Keratinocyte (primary cell): ENCODE results near the gene CPAMD8. TPM values are rescaled to one million over a fixed set of nuclear protein-coding genes. Genes with fewer than 3 reads are reported as not detected.

Source experiments
- DNase-seq: peaks from one replicate; pipeline ENCODE4 v3.0.0-alpha.2; 2011; ENCODE audit warnings: low read depth, missing footprints, low spot score
- FAIRE-seq: peaks from 2 replicates; lab custom pipeline; 2011; peaks lifted over from hg19 to GRCh38; lab: Jason Lieb, UNC
- H2AFZ ChIP-seq: 2 replicates; pipeline ENCODE4 v1.6.0; 2012; ENCODE audit warnings: low read length, control low read depth, inconsistent platforms; ENCODE audit not compliant: control insufficient read depth
- H3K27ac ChIP-seq: 2 replicates; pipeline ENCODE4 v1.5.1; 2011; ENCODE audit warnings: low read length; ENCODE audit not compliant: control insufficient read depth, insufficient read depth
- H3K27me3 ChIP-seq: 3 replicates; pipeline ENCODE4 v1.6.0; 2011; ENCODE audit warnings: low read length; ENCODE audit not compliant: control insufficient read depth, insufficient read depth; ENCODE audit errors: extremely low read depth
- H3K36me3 ChIP-seq, 2 experiments: 2 replicates in 1 of 2; 3 replicates in 1 of 2; pipeline ENCODE4 v1.5.1; 2011; ENCODE audit warnings: low read length in 2 of 2, mild to moderate bottlenecking in 1 of 2; ENCODE audit not compliant: control insufficient read depth in 2 of 2, insufficient read depth in 2 of 2; ENCODE audit errors: extremely low read depth in 1 of 2
- H3K4me1 ChIP-seq: 3 replicates; pipeline ENCODE4 v1.5.1; 2011; ENCODE audit warnings: low read length; ENCODE audit not compliant: control insufficient read depth, insufficient read depth; ENCODE audit errors: extremely low read depth
- H3K4me2 ChIP-seq: 3 replicates; pipeline ENCODE4 v1.6.0; 2011; ENCODE audit warnings: low read depth, low read length; ENCODE audit not compliant: control insufficient read depth, insufficient read depth; ENCODE audit errors: extremely low read depth
- H3K4me3 ChIP-seq, 3 experiments: fragments of 200-600 bp in 1 of 3; sonication (generic) in 1 of 3; 2 replicates in 2 of 3; 3 replicates in 1 of 3; pipeline ENCODE4 v1.5.1; 2011 to 2016; ENCODE audit warnings: low read length in 3 of 3, mild to moderate bottlenecking in 3 of 3, control low read depth in 2 of 3, inconsistent platforms in 1 of 3, low read depth in 1 of 3, mixed read lengths in 1 of 3, mixed run types in 1 of 3, moderate library complexity in 1 of 3; ENCODE audit not compliant: control insufficient read depth in 2 of 3, insufficient read depth in 2 of 3; ENCODE audit errors: extremely low read depth in 1 of 3
- H3K79me2 ChIP-seq: 2 replicates; pipeline ENCODE4 v1.6.0; 2012; ENCODE audit warnings: low read length; ENCODE audit not compliant: control insufficient read depth, insufficient read depth
- H3K9ac ChIP-seq: 3 replicates; pipeline ENCODE4 v1.6.0; 2011; ENCODE audit warnings: low read length; ENCODE audit not compliant: control insufficient read depth, insufficient read depth; ENCODE audit errors: extremely low read depth
- H3K9me1 ChIP-seq: 3 replicates; pipeline ENCODE4 v1.6.0; 2011; ENCODE audit warnings: low read length; ENCODE audit not compliant: control insufficient read depth, insufficient read depth; ENCODE audit errors: extremely low read depth
- H3K9me3 ChIP-seq: 2 replicates; pipeline ENCODE4 v1.5.1; 2012; ENCODE audit warnings: low read depth, low read length; ENCODE audit not compliant: control insufficient read depth
- H4K20me1 ChIP-seq: 3 replicates; pipeline ENCODE4 v1.6.0; 2011; ENCODE audit warnings: low read length; ENCODE audit not compliant: control insufficient read depth, insufficient read depth; ENCODE audit errors: extremely low read depth
- CTCF ChIP-seq, 3 experiments: IDR thresholded peaks in 1 of 3; conservative IDR thresholded peaks in 1 of 3; optimal IDR thresholded peaks in 1 of 3; 2 replicates in 2 of 3; 3 replicates in 1 of 3; pipeline versions ENCODE3 to v1.5.1; 2011; ENCODE audit warnings: low read length in 3 of 3, mild to moderate bottlenecking in 3 of 3, moderate library complexity in 2 of 3, control low read depth in 1 of 3, inconsistent platforms in 1 of 3; ENCODE audit not compliant: insufficient read depth in 2 of 3; ENCODE audit errors: extremely low read depth in 1 of 3
- EZH2 ChIP-seq: IDR thresholded peaks from one replicate; pipeline ENCODE4 v1.6.1; 2012; ENCODE audit warnings: inconsistent platforms, mild to moderate bottlenecking, low read length, moderate library complexity
- dilution Hi-C: fragments of 300-500 bp; cut with MboI; formaldehyde crosslinking; loops from one replicate; pipeline ENCODE4 v1.7.0; 2020; ENCODE audit warnings: low sequenced_read_pairs; ENCODE audit not compliant: extremely low pct_ligation_motif_present
- polyA plus RNA-seq, 5 experiments: library from polyadenylated mRNA; depleted of rRNA in 3 of 5; stranded (reverse) in 3 of 5; stranded (forward) in 1 of 5; unstranded in 1 of 5; fragments of >200 nt; gene quantifications; 1 replicate in 1 of 5; 2 replicates in 3 of 5; 3 replicates in 1 of 5; pipeline versions ENCODE4 v1.2.1 to v1.2.3, GENCODE V29; 2011 to 2012; ENCODE audit warnings: missing spikeins in 2 of 5, low read depth in 1 of 5, low replicate concordance in 1 of 5

Gene CPAMD8
- polyA plus RNA-seq, 1 donor (not counting 4 experiments of a cell fraction or from before 2014, with no cell fraction given): 0.38 TPM

- Histone ChIP-seq H3K4me3 (no peak overlapping the region), H4K20me1 (no peaks in the 10 kb centered on the region), H3K36me3 (no peaks in the 10 kb centered on the region), H3K4me2 (no peak overlapping the region), H3K9me1 (no peaks in the 10 kb centered on the region), H3K4me1 (no peaks in the 10 kb centered on the region), H3K27ac (no peak overlapping the region), H3K9me3 (no peaks in the 10 kb centered on the region), H3K27me3 (no peaks in the 10 kb centered on the region), H2AFZ (no peak overlapping the region), H3K9ac (no peak overlapping the region), H3K79me2 (no peaks in the 10 kb centered on the region)
- dilution Hi-C loops: no loop called here
- DNase-seq: no peak
- no peak for TF ChIP-seq CTCF (optimal IDR thresholded peaks at IDR 0.05 in 1 of 3, IDR thresholded peaks at IDR 0.05 in 1 of 3, conservative IDR thresholded peaks at IDR 0.05 in 1 of 3; ENCODE audit: extremely low read depth in 1 of 3, insufficient read depth in 2 of 3, low read length in 3 of 3)
- TF ChIP-seq EZH2: no peak
- FAIRE-seq: no peak
Measured at GRCh38 chr19:16904599-16904998, 122.0 kb downstream of the CPAMD8 start.

DNA sequence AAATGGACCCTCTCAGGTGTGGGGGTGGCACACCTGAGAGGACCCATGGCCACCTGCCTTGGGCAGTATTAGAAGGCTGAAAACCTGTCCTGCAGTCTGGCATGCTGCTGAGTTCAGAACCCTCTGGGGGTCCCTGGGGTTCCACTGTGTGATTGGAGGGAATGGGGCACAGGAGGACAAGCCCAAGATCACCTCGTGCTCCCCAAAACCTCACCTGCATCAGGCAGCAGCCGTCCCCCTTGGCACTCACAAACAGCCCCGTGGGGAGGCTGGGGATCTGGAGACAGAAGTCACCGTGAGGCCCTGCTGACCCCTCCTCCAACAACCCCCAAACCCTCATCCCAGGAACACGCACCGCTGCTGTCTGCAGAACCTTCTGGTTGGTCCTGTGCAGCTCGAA lies 123.3 kb downstream of the CPAMD8 start:
- no peak overlapping the region for H3K9ac ChIP-seq
- no peak overlapping the region for H3K27ac ChIP-seq
- H3K36me3 ChIP-seq: no peaks in the 10 kb centered on the region
- no peak for DNase-seq
- dilution Hi-C loops: no loop called here
- no peaks in the 10 kb centered on the region for H3K4me1 ChIP-seq
- no peaks in the 10 kb centered on the region for H3K79me2 ChIP-seq
- H3K27me3 ChIP-seq: no peaks in the 10 kb centered on the region
- no peak for FAIRE-seq
- H2AFZ ChIP-seq: no peak overlapping the region
- no peaks in the 10 kb centered on the region for H3K9me3 ChIP-seq
- H3K9me1 ChIP-seq: no peaks in the 10 kb centered on the region
- H3K4me2 ChIP-seq: no peak overlapping the region
- no peak overlapping the region for H3K4me3 ChIP-seq
- no peak for TF ChIP-seq CTCF (optimal IDR thresholded peaks at IDR 0.05 in 1 of 3, IDR thresholded peaks at IDR 0.05 in 1 of 3, conservative IDR thresholded peaks at IDR 0.05 in 1 of 3; ENCODE audit: extremely low read depth in 1 of 3, insufficient read depth in 2 of 3, low read length in 3 of 3)
- no peak for TF ChIP-seq EZH2
- no peaks in the 10 kb centered on the region for H4K20me1 ChIP-seq
